Progenitor cell of endocrine pancreas (in vitro differentiated cells): ENCODE results near the gene SRPRA. TPM values are rescaled to one million over a fixed set of nuclear protein-coding genes. Genes with fewer than 3 reads are reported as not detected.
"Not testable (repeated sequence)": the region's sequence is repeated elsewhere in the genome, so short reads cannot be mapped to it uniquely, and the experiment has no call there.

Experiments used
- DNase-seq: peaks from one replicate; pipeline ENCODE4 v3.0.0; 2021; ENCODE audit warnings: low spot score; ENCODE audit not compliant: unreplicated experiment
- H3K27ac Mint-ChIP-seq: 2 replicates; pipeline ENCODE4 v1.8.0; 2021; ENCODE audit warnings: mild to moderate bottlenecking, moderate library complexity, mixed read lengths
- H3K27me3 Mint-ChIP-seq: 2 replicates; pipeline ENCODE4 v1.8.0; 2021; ENCODE audit warnings: mixed read lengths
- H3K36me3 Mint-ChIP-seq: 2 replicates; pipeline ENCODE4 v1.8.0; 2022; ENCODE audit warnings: mixed read lengths; ENCODE audit not compliant: insufficient read depth
- H3K4me1 Mint-ChIP-seq: 2 replicates; pipeline ENCODE4 v1.8.0; 2021; ENCODE audit warnings: low read depth, mixed read lengths
- H3K4me3 Mint-ChIP-seq: 2 replicates; pipeline ENCODE4 v1.8.0; 2021; ENCODE audit warnings: low read depth, mild to moderate bottlenecking, moderate library complexity, mixed read lengths
- H3K9me3 Mint-ChIP-seq: 2 replicates; pipeline ENCODE4 v1.8.0; 2021; ENCODE audit warnings: low read depth, mixed read lengths
- total RNA-seq: library from RNA; stranded (reverse); gene quantifications from 2 replicates; pipeline ENCODE4 v1.2.1, GENCODE V29; 2021
- TF ChIP-seq, protein P1 (sequence below): fragments of 200-600 bp; sonication (generic); IDR thresholded peaks from one replicate; pipeline ENCODE4 v1.5.0; 2021; ENCODE audit warnings: antibody characterized with exemption, mild to moderate bottlenecking; ENCODE audit not compliant: unreplicated experiment

Gene SRPRA
- total RNA-seq, 1 donor from 2014 or later: 79.2 TPM

DNA sequence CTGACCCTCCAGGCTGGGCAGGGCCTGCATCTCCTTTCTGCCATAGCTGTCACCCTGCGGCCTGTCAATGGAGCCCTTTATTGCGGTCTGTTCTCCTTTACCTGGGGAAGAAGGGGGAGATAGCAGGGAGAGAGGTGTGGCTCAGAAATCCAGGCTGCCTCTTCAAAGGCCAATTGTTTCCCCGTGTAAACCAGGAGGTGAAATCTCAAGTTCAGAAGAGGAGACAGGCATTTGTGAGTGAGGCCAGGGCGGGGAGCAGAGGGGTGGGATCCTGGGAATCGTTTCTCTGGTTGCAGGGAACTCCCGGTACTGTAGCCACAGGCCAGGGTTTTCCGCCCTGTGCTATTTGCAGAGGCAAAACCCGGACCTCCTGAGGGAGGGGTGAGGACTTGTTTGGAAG lies 44.3 kb upstream of the SRPRA start:
- no peak for DNase-seq
- Mint-ChIP-seq H3K9me3 (no peaks in the 10 kb centered on the region), H3K4me3 (no peak overlapping the region), H3K27me3 (no peaks in the 10 kb centered on the region), H3K27ac (peak overlapping the region; percentile 85), H3K36me3 (peaks cover 7% of the 10 kb centered on the region), H3K4me1 (peaks cover 3% of the 10 kb centered on the region)
- TF ChIP-seq, protein P1, sequence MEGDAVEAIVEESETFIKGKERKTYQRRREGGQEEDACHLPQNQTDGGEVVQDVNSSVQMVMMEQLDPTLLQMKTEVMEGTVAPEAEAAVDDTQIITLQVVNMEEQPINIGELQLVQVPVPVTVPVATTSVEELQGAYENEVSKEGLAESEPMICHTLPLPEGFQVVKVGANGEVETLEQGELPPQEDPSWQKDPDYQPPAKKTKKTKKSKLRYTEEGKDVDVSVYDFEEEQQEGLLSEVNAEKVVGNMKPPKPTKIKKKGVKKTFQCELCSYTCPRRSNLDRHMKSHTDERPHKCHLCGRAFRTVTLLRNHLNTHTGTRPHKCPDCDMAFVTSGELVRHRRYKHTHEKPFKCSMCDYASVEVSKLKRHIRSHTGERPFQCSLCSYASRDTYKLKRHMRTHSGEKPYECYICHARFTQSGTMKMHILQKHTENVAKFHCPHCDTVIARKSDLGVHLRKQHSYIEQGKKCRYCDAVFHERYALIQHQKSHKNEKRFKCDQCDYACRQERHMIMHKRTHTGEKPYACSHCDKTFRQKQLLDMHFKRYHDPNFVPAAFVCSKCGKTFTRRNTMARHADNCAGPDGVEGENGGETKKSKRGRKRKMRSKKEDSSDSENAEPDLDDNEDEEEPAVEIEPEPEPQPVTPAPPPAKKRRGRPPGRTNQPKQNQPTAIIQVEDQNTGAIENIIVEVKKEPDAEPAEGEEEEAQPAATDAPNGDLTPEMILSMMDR: no peak

DNA sequence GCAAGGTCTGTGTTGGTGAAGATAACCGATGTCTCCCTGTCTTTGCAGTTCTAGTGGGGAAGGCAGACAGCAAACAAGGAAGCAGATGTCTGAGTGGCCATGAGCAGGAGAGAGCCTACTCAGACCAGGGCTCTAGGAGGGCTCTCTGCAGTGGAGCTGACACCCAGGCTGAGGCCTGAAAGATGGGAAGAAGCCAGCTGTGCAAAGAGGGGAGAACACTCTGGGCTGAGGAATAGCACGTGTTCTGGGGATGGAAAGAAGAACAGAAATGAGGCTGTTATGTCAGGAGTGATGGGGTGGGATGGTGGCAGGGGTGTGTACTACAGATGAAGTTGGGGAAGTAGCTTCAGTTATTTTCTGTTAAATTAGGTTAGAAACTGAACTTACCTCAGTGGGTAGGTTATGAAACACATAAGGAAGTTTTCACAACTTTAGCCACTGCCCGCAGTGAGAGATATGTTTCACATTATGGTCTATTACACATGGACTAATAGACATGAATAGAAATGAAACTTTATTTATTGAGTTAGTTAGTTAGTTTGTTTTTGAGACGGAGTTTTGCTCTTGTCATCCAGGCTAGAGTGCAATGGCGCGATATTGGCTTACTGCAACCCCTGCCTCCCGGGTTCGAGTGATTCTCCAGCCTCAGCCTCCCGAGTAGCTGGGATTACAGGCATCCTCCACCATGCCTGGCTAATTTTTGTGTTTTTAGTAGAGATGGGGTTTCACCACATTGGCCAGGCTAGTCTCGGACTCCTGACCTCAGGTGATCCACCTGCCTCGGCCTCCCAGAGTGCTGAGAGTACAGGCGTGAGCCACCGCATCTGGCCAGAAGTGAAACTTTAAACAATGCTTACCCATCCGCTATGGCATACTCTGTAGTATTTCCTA lies 43.0 kb upstream of the SRPRA start:
- Mint-ChIP-seq H3K27me3 (no peaks in the 10 kb centered on the region), H3K27ac (no peak overlapping the region), H3K36me3 (peaks cover 7% of the 10 kb centered on the region)

DNA sequence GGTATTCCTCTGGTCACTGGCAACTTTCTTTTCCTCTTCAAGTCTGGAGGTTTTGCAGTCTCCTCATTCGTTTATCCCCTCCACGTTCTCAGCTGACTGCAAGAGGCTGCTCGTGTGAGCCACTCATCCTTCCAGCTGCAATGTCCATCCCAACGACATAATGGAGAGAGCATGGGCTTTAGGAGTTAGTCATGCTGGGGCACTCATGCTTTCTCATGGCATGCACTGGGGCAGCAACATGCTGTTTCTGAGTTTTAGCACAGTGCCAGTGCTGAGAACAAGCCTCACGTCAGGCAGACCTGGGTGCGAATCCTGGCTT lies 42.3 kb upstream of the SRPRA start:
- Mint-ChIP-seq H3K9me3 (no peaks in the 10 kb centered on the region), H3K4me3 (no peak overlapping the region)
- TF ChIP-seq, protein P1: no peak

More for the DNA sequence above, 43.0 kb upstream of the SRPRA start:
- TF ChIP-seq, protein P1: no peak
- no peak overlapping the region for H3K4me3 Mint-ChIP-seq
- H3K4me1 Mint-ChIP-seq: peaks cover 5% of the 10 kb centered on the region
- DNase-seq: no peak
- no peaks in the 10 kb centered on the region for H3K9me3 Mint-ChIP-seq

DNA sequence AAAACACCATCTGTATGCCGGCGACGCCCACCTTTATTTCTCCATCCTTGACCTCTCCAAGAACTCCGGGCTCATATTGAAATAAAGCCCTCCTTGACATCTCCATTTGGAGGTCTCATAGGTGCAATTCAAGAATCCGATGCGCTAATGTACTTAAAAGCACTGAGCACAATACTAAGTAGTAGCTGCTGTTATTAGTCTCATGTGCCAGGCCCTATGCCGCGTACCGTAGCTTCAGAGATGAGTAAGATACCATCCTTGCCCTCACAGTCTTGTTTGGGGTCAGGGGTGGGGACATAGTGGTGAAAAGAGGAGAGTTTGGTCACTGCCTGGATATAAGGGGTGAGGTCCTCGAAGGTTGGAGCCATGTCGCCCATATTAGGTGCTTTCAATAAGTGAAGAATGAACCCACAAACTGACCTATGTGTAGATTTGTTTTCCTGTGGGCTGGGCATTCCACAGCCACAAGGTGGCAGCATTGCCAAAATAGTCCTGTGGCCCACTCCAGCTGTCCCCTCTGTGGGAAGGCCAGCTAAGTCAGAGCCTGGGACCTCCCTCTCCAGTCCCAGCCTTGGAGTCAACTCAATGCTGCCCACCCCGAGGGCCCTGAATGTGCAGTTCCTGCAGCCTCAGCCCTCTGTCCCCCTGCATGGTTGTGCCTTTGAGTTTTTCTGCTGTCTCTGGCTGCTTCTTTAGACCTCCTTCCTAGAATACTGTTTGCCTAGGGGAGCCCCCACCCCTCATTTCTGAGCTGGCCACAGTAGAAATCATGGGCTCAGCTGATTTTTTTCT lies 41.7 kb upstream of the SRPRA start:
- Mint-ChIP-seq H3K27me3 (no peaks in the 10 kb centered on the region), H3K9me3 (no peaks in the 10 kb centered on the region), H3K4me1 (peaks cover 6% of the 10 kb centered on the region), H3K27ac (peak overlapping the region; percentile 3), H3K36me3 (no peaks in the 10 kb centered on the region), H3K4me3 (no peak overlapping the region)
- TF ChIP-seq, protein P1: peak; percentile 90
- DNase-seq: peak; percentile 69

More for the DNA sequence above, 42.3 kb upstream of the SRPRA start:
- Mint-ChIP-seq H3K36me3 (peaks cover 1% of the 10 kb centered on the region), H3K27ac (no peak overlapping the region), H3K4me1 (peaks cover 5% of the 10 kb centered on the region), H3K27me3 (no peaks in the 10 kb centered on the region)
- DNase-seq: no peak

GRCh38 chr11:126308771-126309170 lies 40.1 kb upstream of the SRPRA start:
- peaks cover 13% of the 10 kb centered on the region for H3K4me1 Mint-ChIP-seq
- not testable (repeated sequence) for H3K9me3 Mint-ChIP-seq, H3K4me3 Mint-ChIP-seq, DNase-seq, H3K27ac Mint-ChIP-seq, H3K27me3 Mint-ChIP-seq, H3K36me3 Mint-ChIP-seq
